Measurements from ENCODE around the gene CNTN2. TPM values are rescaled to one million over a fixed set of nuclear protein-coding genes. Genes with fewer than 3 reads are reported as not detected.

Gene CNTN2
- total and polyA plus RNA-seq, 2 experiments from 2014 or later: 1.3 to 2.2 TPM

DNA sequence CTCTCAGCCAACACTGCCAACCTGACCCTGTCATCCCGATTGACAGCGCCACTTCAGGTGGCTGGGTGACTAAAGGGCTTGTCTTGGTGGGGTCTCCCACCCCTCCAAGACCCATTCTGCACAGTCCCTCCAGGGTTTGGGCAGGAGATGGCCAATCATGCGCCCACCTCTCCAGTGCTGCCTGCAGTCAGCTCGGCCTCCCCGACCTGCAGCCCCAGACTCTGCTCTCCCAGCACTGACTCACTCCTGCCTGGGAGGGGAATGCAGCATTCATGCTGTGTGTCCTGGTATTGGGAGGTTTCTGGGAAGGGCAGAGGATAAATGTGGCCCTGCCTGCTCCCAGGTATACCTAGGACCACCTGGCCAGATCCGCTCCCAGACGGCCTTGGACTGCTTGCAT lies 31.5 kb downstream of the CNTN2 start:
- no peak for TF ChIP-seq EZH2 (IDR thresholded peaks at IDR 0.05; ENCODE audit: low read depth, unreplicated experiment)
- TF ChIP-seq NANOG (IDR thresholded peaks at IDR 0.05; ENCODE audit: borderline replicate concordance): no peak
- TF ChIP-seq JUNB (IDR thresholded peaks at IDR 0.05; ENCODE audit: unreplicated experiment): no peak
- TF ChIP-seq, protein P1, sequence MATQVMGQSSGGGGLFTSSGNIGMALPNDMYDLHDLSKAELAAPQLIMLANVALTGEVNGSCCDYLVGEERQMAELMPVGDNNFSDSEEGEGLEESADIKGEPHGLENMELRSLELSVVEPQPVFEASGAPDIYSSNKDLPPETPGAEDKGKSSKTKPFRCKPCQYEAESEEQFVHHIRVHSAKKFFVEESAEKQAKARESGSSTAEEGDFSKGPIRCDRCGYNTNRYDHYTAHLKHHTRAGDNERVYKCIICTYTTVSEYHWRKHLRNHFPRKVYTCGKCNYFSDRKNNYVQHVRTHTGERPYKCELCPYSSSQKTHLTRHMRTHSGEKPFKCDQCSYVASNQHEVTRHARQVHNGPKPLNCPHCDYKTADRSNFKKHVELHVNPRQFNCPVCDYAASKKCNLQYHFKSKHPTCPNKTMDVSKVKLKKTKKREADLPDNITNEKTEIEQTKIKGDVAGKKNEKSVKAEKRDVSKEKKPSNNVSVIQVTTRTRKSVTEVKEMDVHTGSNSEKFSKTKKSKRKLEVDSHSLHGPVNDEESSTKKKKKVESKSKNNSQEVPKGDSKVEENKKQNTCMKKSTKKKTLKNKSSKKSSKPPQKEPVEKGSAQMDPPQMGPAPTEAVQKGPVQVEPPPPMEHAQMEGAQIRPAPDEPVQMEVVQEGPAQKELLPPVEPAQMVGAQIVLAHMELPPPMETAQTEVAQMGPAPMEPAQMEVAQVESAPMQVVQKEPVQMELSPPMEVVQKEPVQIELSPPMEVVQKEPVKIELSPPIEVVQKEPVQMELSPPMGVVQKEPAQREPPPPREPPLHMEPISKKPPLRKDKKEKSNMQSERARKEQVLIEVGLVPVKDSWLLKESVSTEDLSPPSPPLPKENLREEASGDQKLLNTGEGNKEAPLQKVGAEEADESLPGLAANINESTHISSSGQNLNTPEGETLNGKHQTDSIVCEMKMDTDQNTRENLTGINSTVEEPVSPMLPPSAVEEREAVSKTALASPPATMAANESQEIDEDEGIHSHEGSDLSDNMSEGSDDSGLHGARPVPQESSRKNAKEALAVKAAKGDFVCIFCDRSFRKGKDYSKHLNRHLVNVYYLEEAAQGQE (IDR thresholded peaks at IDR 0.05; ENCODE audit: unreplicated experiment): no peak
- Histone ChIP-seq H3K4me1 (ENCODE audit: insufficient read depth) (no peaks in the 10 kb centered on the region), H2AFZ (no peak overlapping the region), H4K20me1 (replicated peaks; ENCODE audit: insufficient read depth) (no peaks in the 10 kb centered on the region), H3K9me2 (ENCODE audit: insufficient read depth) (no peaks in the 10 kb centered on the region), H3F3A (replicated peaks; ENCODE audit: low read depth) (no peaks in the 10 kb centered on the region), H3K4me2 (no peak overlapping the region), H3K36me3 (ENCODE audit: insufficient read depth) (no peaks in the 10 kb centered on the region), H3K27me3 (ENCODE audit: insufficient read depth) (no peaks in the 10 kb centered on the region), H3K79me2 (replicated peaks; ENCODE audit: insufficient read depth) (no peaks in the 10 kb centered on the region), H3K27ac (ENCODE audit: low read depth) (no peak overlapping the region), H3K4me3 (no peak overlapping the region)
- Mint-ChIP-seq H3K27ac (no peak overlapping the region), H3K36me3 (ENCODE audit: low read depth) (no peaks in the 10 kb centered on the region), H3K4me1 (peaks cover 2% of the 10 kb centered on the region; the same call in 1 of the 3 replicates), H3K27me3 (ENCODE audit: insufficient read depth, low read depth, poor library complexity) (peaks cover 6% of the 10 kb centered on the region), H3K4me3 (no peak overlapping the region), H3K9me3 (no peaks in the 10 kb centered on the region; the same call in 1 of the 3 replicates)
- ATAC-seq (no peak), DNase-seq (ENCODE audit: low spot score) (no peak)

DNA sequence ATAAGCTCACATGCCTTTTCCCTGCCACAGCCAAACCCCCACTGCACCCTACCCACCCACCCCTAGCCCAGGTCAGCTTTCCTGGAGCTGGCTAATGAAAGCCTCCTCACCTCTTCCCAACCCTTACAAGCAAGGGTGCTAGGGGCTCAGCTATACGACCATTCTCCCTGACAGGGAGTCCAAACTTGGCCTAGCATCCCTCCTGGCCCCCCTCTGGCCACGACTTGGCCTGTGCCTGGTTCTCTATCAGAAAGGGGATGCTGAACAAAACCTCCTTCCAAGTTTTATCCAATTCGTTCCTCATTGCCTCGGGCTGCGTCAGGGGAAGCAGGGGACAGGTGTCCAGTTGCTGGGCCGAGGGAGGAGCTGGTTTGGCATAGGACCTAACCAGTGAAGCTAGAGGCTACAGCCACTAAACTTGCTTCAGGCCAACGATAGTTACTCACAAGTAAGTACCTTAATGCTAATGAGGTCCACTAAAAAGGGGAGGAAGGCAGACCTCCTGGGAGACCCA lies 32.7 kb downstream of the CNTN2 start:
- H3K4me3 ChIP-seq: no peak overlapping the region
- no peak overlapping the region for H2AFZ ChIP-seq
- Mint-ChIP-seq H3K4me3 (no peak overlapping the region), H3K27ac (no peak overlapping the region), H3K27me3 (ENCODE audit: insufficient read depth, low read depth, poor library complexity) (peaks cover 5% of the 10 kb centered on the region), H3K36me3 (ENCODE audit: low read depth) (no peaks in the 10 kb centered on the region), H3K9me3 (no peaks in the 10 kb centered on the region; the same call in 2 of the 3 replicates), H3K4me1 (peaks cover 2% of the 10 kb centered on the region; the same call in 1 of the 3 replicates)
- H3K9me2 ChIP-seq (ENCODE audit: insufficient read depth): no peaks in the 10 kb centered on the region
- no peaks in the 10 kb centered on the region for H3F3A ChIP-seq (replicated peaks; ENCODE audit: low read depth)
- ATAC-seq (no peak), DNase-seq (ENCODE audit: low spot score) (no peak)
- no peak overlapping the region for H3K27ac ChIP-seq (ENCODE audit: low read depth)
- H3K4me1 ChIP-seq (ENCODE audit: insufficient read depth): no peaks in the 10 kb centered on the region
- H4K20me1 ChIP-seq (replicated peaks; ENCODE audit: insufficient read depth): no peaks in the 10 kb centered on the region
- H3K36me3 ChIP-seq (ENCODE audit: insufficient read depth): no peaks in the 10 kb centered on the region
- no peaks in the 10 kb centered on the region for H3K79me2 ChIP-seq (replicated peaks; ENCODE audit: insufficient read depth)
- no peak overlapping the region for H3K4me2 ChIP-seq
- no peaks in the 10 kb centered on the region for H3K27me3 ChIP-seq (ENCODE audit: insufficient read depth)
- TF ChIP-seq EZH2 (IDR thresholded peaks at IDR 0.05; ENCODE audit: low read depth, unreplicated experiment) (no peak), ZNF114 (CRISPR knock-in tag; IDR thresholded peaks at IDR 0.05) (no peak), ZNF331 (CRISPR knock-in tag; IDR thresholded peaks at IDR 0.05; ENCODE audit: low read depth) (no peak), JUNB (IDR thresholded peaks at IDR 0.05; ENCODE audit: unreplicated experiment) (no peak), POLR2AphosphoS5 (IDR thresholded peaks at IDR 0.05; ENCODE audit: low read depth) (no peak), NANOG (IDR thresholded peaks at IDR 0.05; ENCODE audit: borderline replicate concordance) (no peak)
- TF ChIP-seq, protein P2, sequence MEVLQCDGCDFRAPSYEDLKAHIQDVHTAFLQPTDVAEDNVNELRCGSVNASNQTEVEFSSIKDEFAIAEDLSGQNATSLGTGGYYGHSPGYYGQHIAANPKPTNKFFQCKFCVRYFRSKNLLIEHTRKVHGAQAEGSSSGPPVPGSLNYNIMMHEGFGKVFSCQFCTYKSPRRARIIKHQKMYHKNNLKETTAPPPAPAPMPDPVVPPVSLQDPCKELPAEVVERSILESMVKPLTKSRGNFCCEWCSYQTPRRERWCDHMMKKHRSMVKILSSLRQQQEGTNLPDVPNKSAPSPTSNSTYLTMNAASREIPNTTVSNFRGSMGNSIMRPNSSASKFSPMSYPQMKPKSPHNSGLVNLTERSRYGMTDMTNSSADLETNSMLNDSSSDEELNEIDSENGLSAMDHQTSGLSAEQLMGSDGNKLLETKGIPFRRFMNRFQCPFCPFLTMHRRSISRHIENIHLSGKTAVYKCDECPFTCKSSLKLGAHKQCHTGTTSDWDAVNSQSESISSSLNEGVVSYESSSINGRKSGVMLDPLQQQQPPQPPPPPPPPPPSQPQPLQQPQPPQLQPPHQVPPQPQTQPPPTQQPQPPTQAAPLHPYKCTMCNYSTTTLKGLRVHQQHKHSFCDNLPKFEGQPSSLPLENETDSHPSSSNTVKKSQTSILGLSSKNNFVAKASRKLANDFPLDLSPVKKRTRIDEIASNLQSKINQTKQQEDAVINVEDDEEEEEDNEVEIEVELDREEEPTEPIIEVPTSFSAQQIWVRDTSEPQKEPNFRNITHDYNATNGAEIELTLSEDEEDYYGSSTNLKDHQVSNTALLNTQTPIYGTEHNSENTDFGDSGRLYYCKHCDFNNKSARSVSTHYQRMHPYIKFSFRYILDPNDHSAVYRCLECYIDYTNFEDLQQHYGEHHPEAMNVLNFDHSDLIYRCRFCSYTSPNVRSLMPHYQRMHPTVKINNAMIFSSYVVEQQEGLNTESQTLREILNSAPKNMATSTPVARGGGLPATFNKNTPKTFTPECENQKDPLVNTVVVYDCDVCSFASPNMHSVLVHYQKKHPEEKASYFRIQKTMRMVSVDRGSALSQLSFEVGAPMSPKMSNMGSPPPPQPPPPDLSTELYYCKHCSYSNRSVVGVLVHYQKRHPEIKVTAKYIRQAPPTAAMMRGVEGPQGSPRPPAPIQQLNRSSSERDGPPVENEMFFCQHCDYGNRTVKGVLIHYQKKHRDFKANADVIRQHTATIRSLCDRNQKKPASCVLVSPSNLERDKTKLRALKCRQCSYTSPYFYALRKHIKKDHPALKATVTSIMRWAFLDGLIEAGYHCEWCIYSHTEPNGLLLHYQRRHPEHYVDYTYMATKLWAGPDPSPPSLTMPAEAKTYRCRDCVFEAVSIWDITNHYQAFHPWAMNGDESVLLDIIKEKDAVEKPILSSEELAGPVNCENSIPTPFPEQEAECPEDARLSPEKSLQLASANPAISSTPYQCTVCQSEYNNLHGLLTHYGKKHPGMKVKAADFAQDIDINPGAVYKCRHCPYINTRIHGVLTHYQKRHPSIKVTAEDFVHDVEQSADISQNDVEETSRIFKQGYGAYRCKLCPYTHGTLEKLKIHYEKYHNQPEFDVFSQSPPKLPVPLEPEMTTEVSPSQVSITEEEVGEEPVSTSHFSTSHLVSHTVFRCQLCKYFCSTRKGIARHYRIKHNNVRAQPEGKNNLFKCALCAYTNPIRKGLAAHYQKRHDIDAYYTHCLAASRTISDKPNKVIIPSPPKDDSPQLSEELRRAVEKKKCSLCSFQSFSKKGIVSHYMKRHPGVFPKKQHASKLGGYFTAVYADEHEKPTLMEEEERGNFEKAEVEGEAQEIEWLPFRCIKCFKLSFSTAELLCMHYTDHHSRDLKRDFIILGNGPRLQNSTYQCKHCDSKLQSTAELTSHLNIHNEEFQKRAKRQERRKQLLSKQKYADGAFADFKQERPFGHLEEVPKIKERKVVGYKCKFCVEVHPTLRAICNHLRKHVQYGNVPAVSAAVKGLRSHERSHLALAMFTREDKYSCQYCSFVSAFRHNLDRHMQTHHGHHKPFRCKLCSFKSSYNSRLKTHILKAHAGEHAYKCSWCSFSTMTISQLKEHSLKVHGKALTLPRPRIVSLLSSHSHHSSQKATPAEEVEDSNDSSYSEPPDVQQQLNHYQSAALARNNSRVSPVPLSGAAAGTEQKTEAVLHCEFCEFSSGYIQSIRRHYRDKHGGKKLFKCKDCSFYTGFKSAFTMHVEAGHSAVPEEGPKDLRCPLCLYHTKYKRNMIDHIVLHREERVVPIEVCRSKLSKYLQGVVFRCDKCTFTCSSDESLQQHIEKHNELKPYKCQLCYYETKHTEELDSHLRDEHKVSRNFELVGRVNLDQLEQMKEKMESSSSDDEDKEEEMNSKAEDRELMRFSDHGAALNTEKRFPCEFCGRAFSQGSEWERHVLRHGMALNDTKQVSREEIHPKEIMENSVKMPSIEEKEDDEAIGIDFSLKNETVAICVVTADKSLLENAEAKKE (CRISPR knock-in tag; IDR thresholded peaks at IDR 0.05): no peak
- TF ChIP-seq, protein P3, sequence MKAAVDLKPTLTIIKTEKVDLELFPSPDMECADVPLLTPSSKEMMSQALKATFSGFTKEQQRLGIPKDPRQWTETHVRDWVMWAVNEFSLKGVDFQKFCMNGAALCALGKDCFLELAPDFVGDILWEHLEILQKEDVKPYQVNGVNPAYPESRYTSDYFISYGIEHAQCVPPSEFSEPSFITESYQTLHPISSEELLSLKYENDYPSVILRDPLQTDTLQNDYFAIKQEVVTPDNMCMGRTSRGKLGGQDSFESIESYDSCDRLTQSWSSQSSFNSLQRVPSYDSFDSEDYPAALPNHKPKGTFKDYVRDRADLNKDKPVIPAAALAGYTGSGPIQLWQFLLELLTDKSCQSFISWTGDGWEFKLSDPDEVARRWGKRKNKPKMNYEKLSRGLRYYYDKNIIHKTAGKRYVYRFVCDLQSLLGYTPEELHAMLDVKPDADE (IDR thresholded peaks at IDR 0.05): no peak

Measured in GM23338 (cell line).